ENCODE results near the gene CABLES1. TPM values are rescaled to one million over a fixed set of nuclear protein-coding genes. Genes with fewer than 3 reads are reported as not detected.

Gene CABLES1
- total and polyA plus RNA-seq, 2 of the 4 experiments (the other 2 are of a cell fraction) = 4.7 to 5.7 TPM

GRCh38 chr18:23186781-23187180 lies 51.5 kb downstream of the CABLES1 start (continued):
- TF ChIP-seq ELK1 (IDR thresholded peaks at IDR 0.05; ENCODE audit: borderline replicate concordance, low read depth, low read length) (no peak), NFE2L2 (IDR thresholded peaks at IDR 0.05; ENCODE audit: low read depth, low read length) (no peak), MXI1 (IDR thresholded peaks at IDR 0.05; ENCODE audit: borderline replicate concordance, low read depth, low read length) (no peak), SMC3 (IDR thresholded peaks at IDR 0.05; ENCODE audit: low read depth, low read length) (no peak), FOS (IDR thresholded peaks at IDR 0.05; ENCODE audit: low read depth, low read length) (no peak)
